ENCODE results near the gene ISM1. TPM values are rescaled to one million over a fixed set of nuclear protein-coding genes. Genes with fewer than 3 reads are reported as not detected.
"Not testable (repeated sequence)": the region's sequence is repeated elsewhere in the genome, so short reads cannot be mapped to it uniquely, and the experiment has no call there.

ISM1 gene
- polyA plus RNA-seq, 4 donors = 3.6 to 5.6 (median 4.5) TPM

DNA sequence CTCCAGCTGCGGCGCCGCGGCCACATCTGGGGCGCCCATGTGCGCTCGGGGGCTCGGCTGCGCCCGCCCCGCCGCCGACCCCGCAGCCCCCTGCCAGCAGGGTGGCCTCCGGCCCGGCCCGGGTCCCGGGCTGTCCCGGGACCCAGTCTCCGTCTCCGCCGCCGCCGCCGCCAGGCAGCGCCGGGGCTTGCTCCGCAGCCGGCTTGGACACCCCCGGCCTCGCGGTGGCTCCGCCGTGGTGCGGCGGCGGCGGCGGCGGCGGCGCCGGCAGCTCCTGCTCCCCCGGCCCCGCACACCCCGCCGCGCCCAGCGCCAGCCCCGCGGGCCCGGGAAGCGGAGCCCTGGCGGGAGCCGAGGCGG is 219 bp downstream of the ISM1 start:
- DNase-seq (ENCODE audit: low read depth in 4 of 4, low spot score in 3 of 4) = no peak

DNA sequence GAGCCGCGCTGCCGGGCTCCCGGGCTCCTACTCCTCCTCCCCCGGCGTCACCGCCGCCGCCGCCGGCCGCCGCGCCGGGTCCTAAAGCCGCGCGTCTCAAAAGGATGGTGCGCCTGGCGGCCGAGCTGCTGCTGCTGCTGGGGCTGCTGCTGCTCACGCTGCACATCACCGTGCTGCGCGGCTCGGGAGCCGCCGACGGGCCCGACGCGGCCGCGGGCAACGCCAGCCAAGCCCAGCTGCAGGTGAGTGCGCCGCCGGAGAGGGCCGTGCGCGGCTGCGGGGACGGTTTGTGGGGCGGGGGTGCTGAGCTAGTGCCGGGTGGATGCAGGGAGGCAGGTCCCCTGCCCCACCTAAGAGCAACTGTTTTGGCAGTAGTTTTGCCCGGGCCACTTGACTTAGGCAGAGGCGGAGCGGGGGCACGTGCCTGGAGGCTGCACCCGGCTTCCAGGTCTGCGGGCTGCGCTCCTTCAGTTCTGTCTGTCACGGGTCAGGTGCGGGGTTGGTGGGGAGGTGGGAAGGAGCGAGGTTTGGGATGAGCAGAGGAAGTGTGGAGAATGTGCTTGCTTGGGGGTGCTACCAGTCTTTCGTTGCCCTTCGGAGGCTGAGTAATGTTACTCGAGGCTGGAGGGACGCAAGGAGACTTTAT is 722 bp downstream of the ISM1 start:
- DNase-seq (ENCODE audit: low read depth in 4 of 4, low spot score in 3 of 4) = peak in 1 of 4 donors; percentile 30

DNA sequence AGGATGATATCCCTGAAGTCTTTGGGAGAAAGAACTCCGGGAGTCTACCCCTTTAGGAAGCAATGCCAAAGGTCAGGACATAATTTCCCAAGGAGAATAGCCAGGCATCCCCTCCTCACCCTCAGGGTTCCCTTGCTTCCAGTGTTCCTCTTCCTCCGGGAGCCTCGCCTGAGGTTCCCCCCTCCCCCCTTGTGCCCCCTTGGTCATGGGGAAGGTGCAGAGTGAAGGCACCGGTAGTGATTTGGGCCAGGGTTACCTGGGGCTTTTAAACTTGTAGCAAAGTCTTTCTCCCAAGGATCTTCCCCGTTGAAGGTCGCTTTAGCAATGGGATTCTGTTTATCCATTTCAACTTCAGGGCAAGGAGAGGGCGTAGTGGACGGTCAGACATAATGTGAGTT is 1.2 kb downstream of the ISM1 start:
- no peak for DNase-seq (ENCODE audit: low read depth in 4 of 4, low spot score in 3 of 4)

DNA sequence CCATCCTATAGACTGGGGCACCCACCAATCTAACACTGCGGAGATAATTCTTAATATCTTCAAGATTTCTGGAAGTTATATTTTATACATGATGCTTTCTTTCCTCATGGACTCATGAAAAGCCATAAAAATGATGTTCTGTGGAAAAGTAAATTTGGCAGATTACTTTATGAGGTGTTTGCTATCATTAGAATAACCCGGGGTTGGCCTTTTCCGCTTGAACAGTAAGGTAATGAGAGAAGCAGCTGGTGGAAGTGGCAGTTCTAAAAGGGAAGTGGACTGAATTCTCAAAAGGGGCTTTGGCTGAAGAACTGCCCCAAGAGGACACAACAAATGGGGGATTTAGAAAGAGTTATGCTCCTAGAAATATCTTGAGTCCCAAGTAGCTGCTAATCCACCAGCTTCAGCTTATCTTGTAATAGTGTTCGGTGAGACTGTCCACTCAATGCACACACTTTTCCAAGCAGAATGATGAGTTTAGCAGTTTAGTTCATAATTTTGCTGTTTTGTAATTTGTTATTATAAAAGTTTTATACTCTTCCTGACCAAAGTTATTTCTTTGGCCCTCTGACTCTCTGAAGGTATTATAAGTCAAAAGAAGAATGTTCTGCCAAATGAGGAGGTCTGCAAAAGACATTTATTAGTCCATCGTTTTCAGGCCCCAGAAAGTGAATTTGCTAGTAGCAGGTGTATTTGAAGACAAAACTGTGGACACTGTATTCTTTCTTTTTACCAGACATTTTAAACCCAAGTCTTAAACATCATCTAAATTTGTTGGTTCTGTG is 2.9 kb downstream of the ISM1 start:
- DNase-seq (ENCODE audit: low read depth in 4 of 4, low spot score in 3 of 4) = no peak

DNA sequence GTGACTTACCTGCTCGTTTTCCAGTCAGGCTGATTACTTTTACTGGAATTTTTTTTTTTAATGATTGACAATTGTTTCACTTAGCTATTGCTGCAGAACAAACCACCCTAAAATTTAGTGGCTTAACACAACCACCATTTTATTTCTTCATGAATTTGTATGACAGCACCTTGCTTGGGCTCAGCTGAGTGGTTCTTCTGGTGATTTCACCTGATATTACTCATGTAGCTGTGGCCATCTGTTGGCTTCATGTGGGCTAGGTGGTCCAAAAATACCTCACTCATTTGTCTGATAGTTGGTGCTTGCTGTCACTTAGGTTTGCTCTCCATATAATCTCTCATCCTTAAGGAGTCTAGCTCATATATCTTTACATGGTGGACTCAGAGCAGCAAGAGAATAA is 5.3 kb downstream of the ISM1 start:
- no peak for DNase-seq (ENCODE audit: low read depth in 4 of 4, low spot score in 3 of 4)

DNA sequence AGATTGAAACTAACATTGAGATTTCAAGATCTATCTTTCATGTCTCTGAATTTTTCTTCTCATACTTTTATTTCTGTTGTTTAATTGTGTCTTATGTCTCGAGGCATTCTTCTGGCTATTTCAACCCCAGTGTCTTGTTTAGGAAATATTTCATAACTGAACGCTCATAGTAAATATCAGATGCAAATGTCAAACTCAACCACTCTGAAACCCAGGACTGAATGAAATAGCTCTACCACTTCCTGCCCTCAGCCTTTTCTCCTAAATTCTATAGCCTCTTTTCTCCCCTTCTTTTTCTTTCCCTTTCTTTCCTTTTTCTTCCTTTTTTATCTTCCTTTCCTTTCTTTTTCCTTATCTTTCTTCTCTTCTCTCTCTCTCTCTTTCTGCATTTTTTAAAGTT is 7.7 kb downstream of the ISM1 start:
- no peak for DNase-seq (ENCODE audit: low read depth in 4 of 4, low spot score in 3 of 4)

DNA sequence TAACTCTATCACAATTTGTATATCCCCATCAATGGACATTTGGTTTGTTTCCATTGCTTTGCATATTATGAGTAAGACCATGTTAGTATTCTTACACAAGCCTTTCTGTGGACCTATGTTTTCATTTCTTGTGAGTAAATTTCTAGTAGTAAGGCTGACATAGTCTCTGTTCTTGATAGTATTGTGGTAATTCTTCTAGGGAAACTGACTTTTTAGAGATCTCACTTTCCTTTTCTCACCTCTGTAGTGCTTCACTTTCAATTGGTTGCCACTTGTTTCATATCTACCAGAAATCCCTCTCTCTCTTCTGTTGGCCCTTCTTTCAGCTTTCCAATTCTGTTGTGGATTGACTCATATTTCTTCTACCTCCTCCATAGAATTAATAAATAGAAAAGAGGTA is 8.5 kb downstream of the ISM1 start:
- no peak for DNase-seq (ENCODE audit: low read depth in 4 of 4, low spot score in 3 of 4)

DNA sequence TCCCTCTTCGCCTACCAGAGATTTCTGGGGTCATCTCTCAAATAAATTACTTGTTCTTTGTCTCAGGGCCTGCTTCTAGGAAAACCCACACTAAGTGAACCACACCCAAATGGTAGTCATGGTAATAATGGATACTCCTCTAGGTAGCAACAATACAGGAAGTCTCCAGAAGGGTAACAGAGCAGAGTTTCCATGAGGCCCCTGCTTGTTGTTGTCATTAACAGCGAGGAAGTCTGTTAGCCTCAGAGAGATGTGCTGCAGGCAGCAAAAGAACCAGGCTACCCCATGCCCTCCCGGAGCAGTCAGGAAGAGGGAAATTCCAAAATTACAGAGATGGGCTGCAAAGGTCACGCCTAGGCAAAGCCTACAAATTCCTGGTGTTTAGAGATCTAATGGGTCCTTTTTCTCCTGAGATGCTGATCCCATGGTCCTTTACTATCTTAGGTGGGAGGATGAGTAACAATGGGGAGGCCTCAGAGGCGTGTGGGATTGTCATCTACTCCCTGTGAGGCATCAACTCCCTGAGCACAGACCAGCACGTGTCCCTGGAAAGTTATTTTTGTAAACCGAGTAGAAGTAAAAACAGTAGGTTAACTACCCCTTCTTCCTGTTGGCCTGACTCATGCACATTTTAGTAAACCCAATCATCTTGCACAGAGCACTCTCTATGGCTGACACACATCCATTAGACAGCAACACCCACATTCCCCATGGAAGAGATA is 10.1 kb downstream of the ISM1 start:
- DNase-seq (ENCODE audit: low read depth in 4 of 4, low spot score in 3 of 4) = no peak

DNA sequence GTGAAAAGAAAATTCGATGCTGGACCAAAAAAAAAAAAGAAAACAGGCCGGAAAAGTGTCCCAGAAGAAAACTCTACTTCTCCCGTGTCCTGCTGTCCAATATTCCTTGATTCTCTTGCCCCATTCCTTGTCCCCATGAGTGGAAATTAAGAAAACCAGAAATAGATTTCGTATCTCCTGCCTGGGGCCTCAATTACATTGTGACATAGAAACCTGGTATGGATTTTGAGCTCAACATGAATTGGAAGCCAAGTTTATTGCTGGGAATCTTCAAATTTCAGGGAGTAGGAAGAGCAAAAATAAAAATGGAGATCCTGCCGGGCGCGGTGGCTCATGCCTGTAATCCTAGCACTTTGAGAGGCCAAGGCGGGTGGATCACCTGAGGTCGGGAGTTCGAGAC is 11.9 kb downstream of the ISM1 start:
- DNase-seq (ENCODE audit: low read depth in 4 of 4, low spot score in 3 of 4) = no peak

DNA sequence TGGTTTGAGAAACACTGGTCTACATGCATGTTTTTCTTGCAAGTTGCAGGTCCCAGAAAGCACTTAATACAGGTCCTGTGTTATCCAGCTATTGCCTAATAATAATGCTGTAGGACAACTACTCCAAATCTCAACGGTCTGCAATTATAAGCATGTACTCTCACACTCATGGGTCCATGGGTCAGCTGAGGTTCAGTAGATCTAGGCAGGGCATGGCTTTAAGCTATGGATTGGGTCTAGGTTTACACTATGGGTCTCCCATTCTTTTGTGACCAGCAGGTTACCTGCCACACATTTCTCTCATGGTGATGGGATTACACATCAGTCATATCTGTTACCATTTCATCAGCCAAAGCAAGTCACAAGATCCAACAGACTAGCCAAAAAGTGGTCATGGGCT is 13.9 kb downstream of the ISM1 start:
- no peak for DNase-seq (ENCODE audit: low read depth in 4 of 4, low spot score in 3 of 4)

DNA sequence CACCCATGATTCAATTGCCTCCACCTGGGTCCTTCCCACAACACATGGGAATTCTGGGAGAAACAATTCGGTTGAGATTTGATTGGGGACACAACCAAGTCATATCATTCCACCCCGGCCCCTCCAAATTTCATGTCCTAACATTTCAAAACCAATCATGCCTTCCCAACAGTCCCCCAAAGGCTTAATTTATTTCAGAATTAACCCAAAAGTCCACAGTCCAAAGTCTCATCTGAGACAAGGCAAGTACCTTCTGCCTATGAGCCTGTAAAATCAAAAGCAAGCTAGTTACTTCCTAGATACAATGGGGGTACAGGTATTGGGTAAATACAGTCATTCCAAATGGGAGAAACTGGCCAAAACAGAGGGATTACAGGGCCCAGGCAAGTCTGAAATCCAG is 15.3 kb downstream of the ISM1 start:
- DNase-seq (ENCODE audit: low read depth in 4 of 4, low spot score in 3 of 4) = not testable (repeated sequence)

DNA sequence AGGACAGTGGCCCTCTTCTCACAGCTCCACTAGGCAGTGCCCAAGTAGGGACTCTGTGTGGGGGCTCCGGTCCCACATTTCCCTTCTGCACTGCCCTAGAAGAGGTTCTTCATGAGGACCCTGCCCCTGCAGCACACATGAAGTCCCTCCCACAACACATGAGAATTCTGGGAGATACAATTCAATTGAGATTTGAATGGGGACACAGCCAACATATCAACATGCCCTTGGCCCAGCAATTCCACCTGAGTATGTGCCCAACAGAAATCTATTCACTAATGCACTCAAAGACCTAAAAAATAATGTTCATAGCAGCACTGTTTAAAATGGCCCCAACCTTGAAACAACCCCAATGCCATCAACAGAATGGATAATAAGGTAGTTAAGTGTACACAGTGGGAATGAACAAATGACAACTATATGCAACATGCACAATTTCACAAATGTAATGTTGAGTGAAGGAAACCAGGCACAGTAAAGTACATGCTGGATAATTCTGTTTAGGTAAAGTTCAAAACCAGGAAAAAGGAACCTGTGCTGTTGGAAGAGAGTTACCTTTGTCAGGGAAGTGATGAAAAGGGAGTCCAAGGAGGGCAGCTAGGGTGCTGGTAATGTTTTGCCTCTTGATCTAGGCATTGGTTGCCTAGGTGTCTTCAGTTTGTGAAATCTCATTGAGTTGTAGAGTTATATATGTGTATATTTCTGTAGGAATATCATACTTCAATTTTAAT is 16.1 kb downstream of the ISM1 start:
- DNase-seq (ENCODE audit: low read depth in 4 of 4, low spot score in 3 of 4) = no peak

DNA sequence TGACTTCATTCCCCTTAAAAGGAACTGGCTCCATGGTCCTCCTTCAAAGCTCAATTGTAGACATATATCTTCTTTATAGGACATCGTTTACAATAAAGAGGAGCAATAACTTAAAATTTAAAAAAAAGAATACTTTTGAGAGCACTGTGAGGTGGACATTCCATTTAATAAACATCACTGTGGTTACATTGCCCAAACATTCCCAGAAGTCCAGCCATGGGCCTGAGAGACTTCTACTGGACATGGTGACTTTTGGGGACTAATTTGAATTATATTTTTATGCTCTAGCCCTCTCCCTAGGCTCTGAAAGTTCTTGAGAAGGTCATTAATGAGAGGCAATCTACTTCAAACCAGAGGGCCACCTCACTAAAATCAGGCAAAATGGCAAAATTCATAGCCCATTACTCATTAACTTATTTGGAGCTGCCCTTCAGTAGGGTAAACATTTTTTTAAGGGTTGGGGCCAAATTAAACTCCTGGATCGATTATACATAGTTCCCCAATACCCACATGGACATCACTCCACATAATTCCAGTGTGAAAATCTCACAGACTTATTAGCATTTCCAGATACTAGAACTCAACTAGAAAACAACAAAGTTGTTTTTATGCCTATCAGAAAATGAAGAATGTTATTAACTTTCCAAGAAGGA is 17.1 kb downstream of the ISM1 start:
- no peak for DNase-seq (ENCODE audit: low read depth in 4 of 4, low spot score in 3 of 4)

DNA sequence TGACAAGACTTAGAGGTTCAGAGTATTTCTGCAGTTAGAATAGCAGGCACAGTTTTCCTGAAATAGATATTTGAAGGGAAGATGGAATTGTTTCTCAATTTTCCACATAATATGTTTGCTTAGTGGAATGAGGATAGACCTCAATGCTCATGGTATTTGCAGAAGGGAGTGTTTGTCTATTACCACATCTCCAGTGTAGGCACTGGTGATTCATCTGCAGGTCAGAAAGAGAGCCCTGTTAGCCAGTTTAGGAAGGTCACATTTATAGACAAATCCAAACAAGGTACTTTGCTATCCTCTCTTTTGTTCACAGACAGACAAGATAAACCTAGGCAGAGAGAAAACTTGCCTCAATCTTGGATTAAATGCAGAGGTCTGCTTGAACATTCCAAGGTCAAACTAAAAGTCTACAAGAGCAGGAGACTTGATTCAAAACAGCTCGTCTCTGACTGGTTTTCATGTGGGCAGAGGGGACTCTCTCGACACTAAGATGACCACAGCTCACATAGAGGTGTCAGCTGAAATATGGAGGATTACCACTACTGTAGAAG is 22.8 kb downstream of the ISM1 start:
- DNase-seq (ENCODE audit: low read depth in 4 of 4, low spot score in 3 of 4) = no peak

DNA sequence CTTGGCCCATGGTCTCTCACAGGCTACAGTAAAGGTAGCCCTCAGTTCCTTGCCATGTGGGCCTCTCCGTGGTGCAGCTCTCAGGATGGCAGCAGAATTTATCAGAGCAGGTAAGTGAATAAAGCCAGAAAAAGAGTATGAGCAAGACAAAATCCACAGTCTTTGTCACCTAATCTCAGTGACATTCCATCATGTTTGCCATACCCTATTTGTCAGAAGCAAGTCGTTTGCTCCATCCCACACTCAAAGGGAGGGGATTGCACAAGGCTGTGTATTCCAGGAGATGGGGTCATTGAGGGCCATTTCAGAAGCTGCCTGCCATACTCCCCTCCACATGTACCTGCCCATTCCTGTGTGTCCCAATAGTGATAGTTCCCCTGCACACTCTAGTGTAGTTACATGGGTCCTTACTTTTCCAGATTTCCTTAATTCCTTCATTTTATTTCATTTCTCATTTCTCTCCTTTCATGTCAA is 24.2 kb downstream of the ISM1 start:
- DNase-seq (ENCODE audit: low read depth in 4 of 4, low spot score in 3 of 4) = no peak

DNA sequence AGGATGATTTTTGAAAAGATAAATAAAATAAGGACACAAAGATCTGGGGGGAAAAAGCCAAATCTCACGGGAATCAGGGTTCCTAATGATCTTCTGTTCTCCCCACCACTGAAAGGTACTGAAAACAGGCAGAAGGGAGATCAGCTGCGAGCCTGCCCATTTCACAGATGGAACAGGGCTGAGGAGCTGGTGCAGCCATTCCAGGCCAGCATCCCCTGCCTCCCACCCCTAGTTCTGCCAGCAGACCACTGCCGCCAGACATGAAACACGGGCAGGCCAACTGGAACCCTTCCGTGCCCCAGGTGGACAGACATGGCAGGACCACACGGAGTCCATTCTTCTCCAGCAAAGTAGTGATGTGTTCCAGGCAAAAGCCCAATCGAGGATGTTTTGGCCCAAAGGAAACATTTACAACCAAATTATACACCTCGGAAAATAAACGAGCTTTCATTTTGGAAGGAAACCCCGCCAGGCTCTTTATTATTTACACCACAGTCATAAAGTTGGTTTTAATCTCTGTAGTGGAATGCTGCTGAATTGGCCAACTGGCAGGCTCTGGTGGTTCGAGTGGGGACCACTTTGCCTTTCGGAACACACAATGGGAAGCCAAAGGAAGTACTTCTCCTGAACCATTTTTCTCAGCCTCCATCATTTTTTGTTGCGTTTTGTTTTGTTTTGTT is 28.2 kb downstream of the ISM1 start:
- DNase-seq (ENCODE audit: low read depth in 4 of 4, low spot score in 3 of 4) = no peak

DNA sequence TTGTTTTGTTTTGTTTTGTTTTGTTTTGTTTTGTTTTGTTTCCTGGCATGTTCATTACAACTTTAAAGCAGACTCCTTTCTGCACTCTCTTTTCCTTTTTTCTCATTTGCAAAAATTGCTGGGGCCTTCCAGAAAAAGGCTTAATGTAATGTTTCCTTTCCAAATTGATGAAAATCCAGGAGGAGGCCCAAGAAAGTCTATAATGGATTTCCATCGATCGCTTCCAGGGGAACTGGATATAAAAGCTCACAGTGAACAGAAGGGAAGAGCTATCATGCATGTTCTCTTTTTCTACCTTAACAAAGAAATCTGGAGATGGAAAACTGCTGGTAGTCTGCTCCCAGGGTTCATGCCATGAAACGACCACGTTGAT is 28.7 kb downstream of the ISM1 start:
- no peak for DNase-seq (ENCODE audit: low read depth in 4 of 4, low spot score in 3 of 4)

DNA sequence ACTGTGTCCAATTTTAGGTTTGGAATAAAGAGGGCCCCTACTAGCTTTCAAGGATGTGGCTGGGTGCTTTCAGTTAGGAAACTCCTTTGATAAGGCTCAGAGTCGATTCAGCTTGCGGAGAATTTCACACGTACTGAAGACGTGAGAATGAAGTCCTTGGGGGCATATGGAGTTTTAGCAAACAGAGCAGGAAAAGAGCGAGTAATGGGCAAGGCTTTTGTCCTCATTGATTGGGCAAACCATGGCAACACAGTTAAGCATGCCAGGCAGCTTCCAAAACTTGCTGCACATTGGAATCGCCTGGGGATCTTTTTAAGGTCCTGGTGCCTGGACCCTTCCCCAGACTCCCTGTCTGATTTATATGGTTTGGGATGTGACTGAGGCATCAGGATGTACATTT is 29.2 kb downstream of the ISM1 start:
- DNase-seq (ENCODE audit: low read depth in 4 of 4, low spot score in 3 of 4) = no peak

DNA sequence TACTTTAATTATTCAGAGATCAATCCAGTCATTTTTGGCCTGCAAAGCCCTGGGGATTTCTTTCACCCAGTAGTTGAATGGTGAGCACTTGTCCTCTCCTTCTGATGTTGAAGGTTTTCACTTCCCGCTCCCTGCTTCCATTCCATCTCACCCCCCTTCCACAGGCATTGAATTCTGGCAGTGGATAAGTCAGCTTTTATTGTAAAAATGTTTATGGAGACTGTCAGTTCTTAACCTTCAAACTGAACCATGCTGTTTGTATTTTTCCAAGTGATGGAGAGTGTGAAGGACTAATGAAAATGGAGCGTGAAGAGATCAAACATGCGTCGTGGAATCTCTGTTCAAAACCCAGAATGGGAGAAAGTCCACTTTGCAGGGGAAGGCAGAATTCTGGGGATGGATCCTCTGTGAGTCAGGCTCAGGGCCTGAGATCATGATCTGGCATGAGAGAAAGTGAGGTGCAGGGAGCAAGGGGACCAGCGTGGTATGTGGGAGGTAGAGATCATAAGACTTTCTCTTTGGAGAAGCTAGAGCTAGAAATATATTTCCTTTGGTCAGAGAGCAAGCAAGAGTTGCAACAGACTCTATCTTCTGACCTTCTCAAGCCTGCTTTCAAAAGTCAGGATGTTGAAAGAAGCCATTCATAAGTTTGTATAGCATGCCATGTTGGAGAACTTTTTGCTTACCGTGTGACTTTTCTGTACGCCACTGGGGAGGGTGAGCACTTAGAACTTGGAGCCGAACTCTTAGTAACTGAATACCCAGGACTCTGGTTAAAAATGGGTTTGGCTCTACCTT is 30.2 kb downstream of the ISM1 start:
- no peak for DNase-seq (ENCODE audit: low read depth in 4 of 4, low spot score in 3 of 4)

Data from right renal pelvis (tissue), 4 donors.